Stimulated activated CD4-positive, alpha-beta T cell treated with anti-CD3 and anti-CD28 coated beads, Interleukin-12 subunit alpha, Interleukin-12 subunit beta, amount 100 ng/mL, for 24 hours (primary cell): ENCODE data around the gene GAB2.
"Not testable (repeated sequence)": the region's sequence is repeated elsewhere in the genome, so short reads cannot be mapped to it uniquely, and the experiment has no call there.

Source experiments
- DNase-seq, 2 experiments: peaks; one replicate each; pipeline ENCODE4 v3.0.0-alpha.2; 2020; ENCODE audit warnings: low read depth in 2 of 2

Gene GAB2

GRCh38 chr11:78313898-78314297 lies 103.7 kb downstream of the GAB2 start:
- no peak for DNase-seq

GRCh38 chr11:78313181-78313795 lies 104.3 kb downstream of the GAB2 start:
- no peak for DNase-seq

- no peak for DNase-seq
Measured at GRCh38 chr11:78312712-78313111, 104.9 kb downstream of the GAB2 start.

- DNase-seq, result no peak
Measured at GRCh38 chr11:78311702-78312371, 105.8 kb downstream of the GAB2 start.

GRCh38 chr11:78310500-78310909 lies 107.1 kb downstream of the GAB2 start:
- DNase-seq, result no peak

- no peak for DNase-seq
Measured at GRCh38 chr11:78304201-78304600, 113.4 kb downstream of the GAB2 start.

GRCh38 chr11:78300108-78300839 lies 117.3 kb downstream of the GAB2 start:
- DNase-seq, result no peak

- DNase-seq, result no peak
Measured at GRCh38 chr11:78299000-78299710, 118.5 kb downstream of the GAB2 start.

- DNase-seq, result no peak
Measured at GRCh38 chr11:78298291-78298771, 119.3 kb downstream of the GAB2 start.

- no peak for DNase-seq
Measured at GRCh38 chr11:78295991-78296930, 121.4 kb downstream of the GAB2 start.

GRCh38 chr11:78295347-78295746 lies 122.3 kb downstream of the GAB2 start:
- no peak for DNase-seq

- not testable (repeated sequence) for DNase-seq
Measured at GRCh38 chr11:78294100-78294499, 123.5 kb downstream of the GAB2 start.

- DNase-seq, result no peak
Measured at GRCh38 chr11:78293536-78293935, 124.1 kb downstream of the GAB2 start.

GRCh38 chr11:78292109-78292803 lies 125.4 kb downstream of the GAB2 start:
- no peak for DNase-seq

- DNase-seq, result no peak
Measured at GRCh38 chr11:78291503-78292108, 126.0 kb downstream of the GAB2 start.

GRCh38 chr11:78290293-78291176 lies 127.1 kb downstream of the GAB2 start:
- no peak for DNase-seq

- DNase-seq, result no peak
Measured at GRCh38 chr11:78289552-78290292, 127.9 kb downstream of the GAB2 start.

- no peak for DNase-seq
Measured at GRCh38 chr11:78284260-78284659, 133.4 kb downstream of the GAB2 start.
